PFSK-1 (cell line): ENCODE measurements around the gene CTNNBL1.

Experiments
- FOXP2 ChIP-seq: optimal IDR thresholded peaks from 2 replicates; pipeline ENCODE3; 2011; ENCODE audit warnings: borderline replicate concordance, control low read depth, inconsistent platforms; ENCODE audit not compliant: insufficient read depth; ENCODE audit errors: extremely low read length, extremely low read depth
- POLR2AphosphoS5 ChIP-seq: IDR thresholded peaks from 2 replicates; pipeline ENCODE4 v1.6.1; 2012; ENCODE audit warnings: low read depth, mild to moderate bottlenecking, control low read depth, low read length, moderate library complexity
- REST ChIP-seq, 2 experiments: IDR thresholded peaks; 2 replicates each; pipeline versions ENCODE4 v1.6.1 to v1.8.0; 2011 to 2012; ENCODE audit warnings: low read depth in 2 of 2, low read length in 2 of 2, control low read depth in 1 of 2, inconsistent platforms in 1 of 2, mild to moderate bottlenecking in 1 of 2, moderate library complexity in 1 of 2; ENCODE audit not compliant: insufficient read depth in 1 of 2
- SIN3A ChIP-seq: IDR thresholded peaks from 2 replicates; pipeline ENCODE4 v1.6.1; 2012; ENCODE audit warnings: mild to moderate bottlenecking, low read length, moderate library complexity, borderline replicate concordance; ENCODE audit not compliant: insufficient read depth
- TAF1 ChIP-seq: IDR thresholded peaks from 2 replicates; pipeline ENCODE4 v1.6.1; 2012; ENCODE audit warnings: low read length, control low read depth, borderline replicate concordance; ENCODE audit not compliant: insufficient read depth

Gene CTNNBL1

GRCh38 chr20:37893566-37894241 is 199.9 kb downstream of the CTNNBL1 start:
- TF ChIP-seq TAF1 (no peak), POLR2AphosphoS5 (no peak), FOXP2 (no peak), SIN3A (no peak), REST (IDR thresholded peaks at IDR 0.05; ENCODE audit: insufficient read depth in 1 of 2, low read depth in 2 of 2, low read length in 2 of 2) (no peak)

- TF ChIP-seq FOXP2 (no peak), SIN3A (no peak), POLR2AphosphoS5 (no peak), TAF1 (no peak), REST (IDR thresholded peaks at IDR 0.05; ENCODE audit: insufficient read depth in 1 of 2, low read depth in 2 of 2, low read length in 2 of 2) (no peak)
Observed at GRCh38 chr20:37894454-37894853, 200.6 kb downstream of the CTNNBL1 start.

- TF ChIP-seq SIN3A (no peak), TAF1 (no peak)
Observed at GRCh38 chr20:37895166-37895565, 201.3 kb downstream of the CTNNBL1 start.

GRCh38 chr20:37896932-37897548 is 203.2 kb downstream of the CTNNBL1 start:
- no peak for TF ChIP-seq POLR2AphosphoS5
- no peak for TF ChIP-seq FOXP2
- TF ChIP-seq TAF1, result no peak
- no peak for TF ChIP-seq SIN3A
- TF ChIP-seq REST (IDR thresholded peaks at IDR 0.05; ENCODE audit: insufficient read depth in 1 of 2, low read depth in 2 of 2, low read length in 2 of 2), result no peak

- TF ChIP-seq FOXP2, result no peak
- no peak for TF ChIP-seq SIN3A
- TF ChIP-seq TAF1, result no peak
- no peak for TF ChIP-seq REST (IDR thresholded peaks at IDR 0.05; ENCODE audit: insufficient read depth in 1 of 2, low read depth in 2 of 2, low read length in 2 of 2)
- no peak for TF ChIP-seq POLR2AphosphoS5
Observed at GRCh38 chr20:37898233-37899104, 204.6 kb downstream of the CTNNBL1 start.
